CD4-positive, alpha-beta T cell treated with Interleukin-4 for 4 hours (primary cell): Measurements from ENCODE around the gene SHANK2.

Source experiments
- DNase-seq: peaks from one replicate; pipeline ENCODE4 v3.0.0-alpha.2; 2020

SHANK2 gene

GRCh38 chr11:71268706-71269321 lies 16.4 kb upstream of the SHANK2 start:
- DNase-seq, result no peak

- DNase-seq, result no peak
Measured at GRCh38 chr11:71267807-71268421, 15.5 kb upstream of the SHANK2 start.

- DNase-seq, result no peak
Measured at GRCh38 chr11:71266114-71266833, 13.9 kb upstream of the SHANK2 start.

DNA sequence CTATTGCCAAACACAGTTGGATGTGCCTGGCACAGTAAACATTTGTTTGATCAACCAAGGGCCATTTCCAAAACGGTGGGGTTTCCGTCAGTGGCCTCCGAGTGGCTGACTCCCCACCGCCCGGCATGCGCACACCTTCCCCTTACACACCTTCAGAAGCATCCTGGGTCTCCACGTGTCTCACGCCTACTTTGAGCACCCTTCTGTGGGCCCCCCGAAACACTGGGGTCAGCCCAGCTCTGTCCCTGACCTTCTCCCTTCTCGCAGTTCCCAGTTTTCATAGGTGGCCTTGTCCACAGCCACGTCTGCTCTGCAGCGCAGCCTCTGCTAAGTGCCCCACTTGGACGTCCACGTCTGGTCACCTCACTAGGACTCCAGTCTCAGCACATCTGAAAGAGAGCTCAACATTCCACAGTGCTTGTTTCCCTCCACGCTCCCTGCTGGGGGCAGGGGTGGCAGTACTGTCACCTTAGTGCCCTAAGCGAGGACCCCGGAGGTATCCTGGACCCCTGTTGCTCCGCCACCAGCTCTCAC lies 13.2 kb upstream of the SHANK2 start:
- no peak for DNase-seq

- DNase-seq, result no peak
Measured at GRCh38 chr11:71263386-71263785, 11.0 kb upstream of the SHANK2 start.

- no peak for DNase-seq
Measured at GRCh38 chr11:71255800-71256479, 3.6 kb upstream of the SHANK2 start.

DNA sequence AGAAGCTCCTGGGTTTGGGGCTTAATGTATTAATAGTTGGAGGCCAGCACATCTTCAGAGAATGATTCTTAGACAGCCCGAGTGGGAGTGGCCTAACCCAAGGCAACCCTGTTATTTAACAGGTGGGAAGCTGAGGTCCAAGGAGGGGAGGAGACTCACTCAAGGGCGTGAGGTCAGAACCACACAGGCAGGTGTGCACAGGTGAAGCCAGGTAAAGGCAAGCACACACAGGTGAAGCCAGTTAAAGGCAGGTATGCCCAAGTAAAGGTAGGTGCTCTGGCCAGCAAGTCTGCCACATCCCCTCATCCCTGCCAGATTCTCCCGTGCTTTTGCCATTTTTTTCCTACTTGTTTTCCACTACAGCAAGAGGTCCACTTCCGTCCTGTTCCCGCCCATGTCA lies 2.9 kb upstream of the SHANK2 start:
- DNase-seq, result no peak

- no peak for DNase-seq
Measured at GRCh38 chr11:71253794-71254193, 1.4 kb upstream of the SHANK2 start.

DNA sequence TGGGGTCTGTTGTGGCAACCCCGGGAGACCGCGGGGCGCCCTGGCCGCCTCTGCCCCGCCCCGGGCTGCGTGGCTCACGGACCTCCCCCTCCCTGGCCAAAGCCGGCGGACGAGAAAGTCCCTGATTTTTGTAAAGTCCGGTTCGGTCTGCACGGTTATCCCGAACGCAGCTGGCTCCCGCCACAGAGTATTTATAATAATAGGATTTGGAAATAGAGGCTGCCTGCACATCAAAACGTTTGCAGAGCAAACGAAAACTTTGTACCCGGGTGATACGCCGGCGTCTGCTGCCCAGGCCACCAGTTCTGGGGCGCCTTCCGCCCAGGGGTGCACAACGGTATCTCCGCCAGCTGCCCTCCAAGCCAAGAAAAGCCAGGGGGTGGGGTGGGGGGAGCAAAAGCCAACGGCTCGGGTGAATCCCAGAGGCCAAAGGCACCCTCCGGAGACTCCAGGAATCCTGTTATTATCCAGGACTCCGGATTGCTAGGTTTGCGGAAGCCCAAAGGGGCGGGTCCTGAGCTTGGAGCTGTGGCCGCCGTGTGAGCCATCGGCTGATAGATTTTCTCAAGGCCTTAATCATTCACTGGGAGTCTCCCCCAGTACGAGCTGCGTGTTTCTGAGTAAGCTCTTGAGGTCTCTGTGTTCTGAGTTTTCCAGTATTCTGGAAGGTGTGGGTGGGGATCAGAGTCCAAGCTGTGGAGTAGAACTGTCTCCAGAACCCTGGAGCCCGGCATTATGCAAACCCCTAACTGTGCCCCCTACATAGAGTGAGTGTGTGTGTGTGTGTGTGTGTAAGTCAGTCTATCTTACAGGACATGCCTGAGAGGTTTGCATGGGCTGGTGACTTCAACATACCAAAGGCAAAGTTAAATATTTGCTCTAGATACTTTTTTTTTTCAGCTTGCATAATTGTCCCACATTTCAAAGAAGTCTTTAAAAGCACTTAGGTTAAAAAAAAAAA lies 673 bp upstream of the SHANK2 start:
- DNase-seq, result no peak

DNA sequence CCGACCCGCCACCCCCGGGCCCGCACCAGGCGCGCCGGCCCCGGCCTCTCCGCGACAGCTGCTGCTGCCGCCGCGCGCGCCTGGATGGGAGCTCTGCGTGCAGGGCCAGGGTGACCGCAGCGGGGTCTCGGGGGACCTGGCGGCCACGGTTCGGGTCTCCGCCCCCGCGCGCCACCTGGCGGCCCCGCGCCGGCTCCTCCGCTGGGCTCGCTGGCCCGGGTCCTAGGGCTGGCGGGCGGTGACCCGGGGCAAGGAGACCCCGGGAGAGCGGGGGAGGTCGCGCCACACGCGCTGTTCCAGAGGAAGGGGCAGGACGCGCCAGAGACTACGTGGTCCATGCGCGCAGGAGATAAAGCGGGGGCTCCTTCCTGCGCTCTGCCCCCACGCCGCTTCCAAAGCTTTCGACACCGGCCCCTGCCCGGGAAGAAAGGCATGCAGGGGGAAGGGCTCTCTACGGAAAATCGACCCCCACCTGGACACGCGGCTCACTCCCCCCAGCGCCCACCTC lies 562 bp downstream of the SHANK2 start:
- DNase-seq, result no peak

- DNase-seq, result no peak
Measured at GRCh38 chr11:71251151-71251721, 1.1 kb downstream of the SHANK2 start.

DNA sequence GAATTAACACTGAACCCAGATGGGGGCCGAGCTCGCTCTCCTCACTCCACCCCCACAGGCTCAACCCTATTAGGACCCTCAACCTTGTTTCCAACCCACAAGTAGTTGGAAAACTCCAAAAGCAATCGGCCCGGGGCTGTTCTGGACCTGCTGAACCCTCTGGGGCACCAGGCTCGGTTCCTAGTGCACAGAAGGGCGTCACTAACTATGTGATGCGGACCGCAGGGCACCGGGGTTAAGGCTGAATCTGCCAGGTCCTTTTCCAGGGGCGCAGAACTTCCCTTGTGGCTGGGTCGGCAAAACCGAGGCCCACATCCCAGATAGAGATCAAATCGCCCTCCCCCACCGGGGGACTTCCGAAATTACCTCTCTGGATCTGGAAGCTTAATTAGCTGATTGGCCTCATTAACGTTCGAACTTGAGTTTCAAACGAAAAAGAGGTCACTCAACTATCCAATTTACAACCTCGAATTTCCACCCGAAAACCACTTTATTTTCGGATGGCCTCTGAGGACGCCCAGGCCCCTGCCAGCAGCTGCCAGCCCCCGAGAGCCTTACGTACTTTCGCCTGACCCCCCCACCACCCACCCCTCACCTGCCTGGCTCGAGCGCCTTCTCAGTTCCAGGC lies 1.7 kb downstream of the SHANK2 start:
- no peak for DNase-seq

GRCh38 chr11:71249301-71249700 lies 3.1 kb downstream of the SHANK2 start:
- DNase-seq, result no peak

GRCh38 chr11:71248656-71249055 lies 3.7 kb downstream of the SHANK2 start:
- DNase-seq, result no peak

- DNase-seq, result no peak
Measured at GRCh38 chr11:71248251-71248570, 4.2 kb downstream of the SHANK2 start.

GRCh38 chr11:71247551-71248250 lies 4.7 kb downstream of the SHANK2 start:
- no peak for DNase-seq

- DNase-seq, result no peak
Measured at GRCh38 chr11:71246559-71246958, 5.8 kb downstream of the SHANK2 start.

- no peak for DNase-seq
Measured at GRCh38 chr11:71245601-71246391, 6.6 kb downstream of the SHANK2 start.

DNA sequence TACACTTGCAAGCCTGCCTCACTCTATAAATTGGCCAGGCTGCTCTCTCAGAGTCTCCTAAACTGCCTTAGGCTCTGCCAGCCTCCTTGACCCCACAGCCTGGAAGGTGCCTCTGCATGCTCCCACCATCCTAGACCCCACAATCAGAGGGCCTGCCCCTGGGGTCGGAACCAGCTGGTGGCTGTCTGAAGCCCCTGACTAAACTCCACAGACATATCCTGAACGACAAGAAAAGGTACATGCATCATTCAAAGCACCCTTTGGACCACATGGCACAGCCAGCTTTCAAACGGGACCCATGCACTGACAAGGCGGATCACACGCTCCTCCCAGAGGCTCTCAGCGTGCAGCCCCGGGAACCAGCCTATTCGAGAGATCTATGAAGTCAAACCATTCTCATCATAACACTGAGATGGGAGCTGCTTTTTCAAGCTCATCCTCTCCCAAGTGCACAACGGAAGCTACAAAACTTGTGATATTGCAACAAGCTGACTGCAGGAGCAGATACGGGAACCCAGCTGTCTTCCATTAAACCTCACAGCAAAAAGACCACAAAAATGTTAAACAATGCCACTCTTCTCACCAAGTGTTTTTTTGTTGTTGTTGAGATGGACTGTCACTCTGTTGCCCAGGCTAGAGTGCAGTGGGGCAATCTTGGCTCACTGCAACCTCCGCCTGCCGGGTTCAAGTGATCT lies 8.1 kb downstream of the SHANK2 start:
- DNase-seq, result no peak
